C4-2B (cell line): ENCODE measurements around the gene GGACT.
A peak's percentile ranks its signal among the peaks of the same experiment; 100 is the strongest.

Experiments used
- CTCF ChIP-seq: fragments of 450-650 bp; conservative IDR thresholded peaks from 2 replicates; pipeline ENCODE4 v1.5.1; 2017; ENCODE audit warnings: mild to moderate bottlenecking
- ZFX ChIP-seq: fragments of 450-650 bp; IDR thresholded peaks from 2 replicates; pipeline ENCODE4 v1.6.1; 2017

- TF ChIP-seq CTCF (no peak; the same call in 1 of the 2 replicates), ZFX (0 out of 2 replicates have a peak, but pooled peaks have one; percentile 20)
These were observed 43.5 kb downstream of the GGACT start for GRCh38 chr13:100544866-100545683.
